GM13977 (cell line): ENCODE data around the gene SLAMF8.
A peak's percentile ranks its signal among the peaks of the same experiment; 100 is the strongest.

Source experiments
- DNase-seq: peaks from one replicate; pipeline ENCODE4 v3.0.0; 2012; ENCODE audit warnings: low spot score
- CTCF ChIP-seq: IDR thresholded peaks from 2 replicates; pipeline ENCODE4 v1.5.1; 2012; ENCODE audit warnings: mild to moderate bottlenecking, control low read depth; ENCODE audit not compliant: insufficient read depth; ENCODE audit errors: extremely low read depth, missing control alignments
- in situ Hi-C: fragments of 300-500 bp; cut with MboI; formaldehyde crosslinking; loops from one replicate; pipeline ENCODE4 v1.12.0; 2022; ENCODE audit warnings: low sequenced_read_pairs, low pct_unique_long_range_greater_than_20kb, mixed read lengths, inconsistent platforms; ENCODE audit not compliant: unreplicated experiment

Gene SLAMF8

GRCh38 chr1:159851407-159851806, 24.7 kb downstream of the SLAMF8 start:
- TF ChIP-seq CTCF: no peak
- DNase-seq: no peak
- in situ Hi-C loops: no loop called here

GRCh38 chr1:159853417-159854115, 26.9 kb downstream of the SLAMF8 start:
- no peak for DNase-seq
- no peak for TF ChIP-seq CTCF
- in situ Hi-C loops: no loop called here

GRCh38 chr1:159854116-159854692, 27.5 kb downstream of the SLAMF8 start:
- no peak for TF ChIP-seq CTCF
- no peak for DNase-seq

GRCh38 chr1:159854693-159855192, 28.1 kb downstream of the SLAMF8 start:
- DNase-seq: peak; percentile 82
- TF ChIP-seq CTCF: no peak
- in situ Hi-C loops: no loop called here

More at GRCh38 chr1:159854116-159854692, 27.5 kb downstream of the SLAMF8 start:
- in situ Hi-C loops: no loop called here

DNA sequence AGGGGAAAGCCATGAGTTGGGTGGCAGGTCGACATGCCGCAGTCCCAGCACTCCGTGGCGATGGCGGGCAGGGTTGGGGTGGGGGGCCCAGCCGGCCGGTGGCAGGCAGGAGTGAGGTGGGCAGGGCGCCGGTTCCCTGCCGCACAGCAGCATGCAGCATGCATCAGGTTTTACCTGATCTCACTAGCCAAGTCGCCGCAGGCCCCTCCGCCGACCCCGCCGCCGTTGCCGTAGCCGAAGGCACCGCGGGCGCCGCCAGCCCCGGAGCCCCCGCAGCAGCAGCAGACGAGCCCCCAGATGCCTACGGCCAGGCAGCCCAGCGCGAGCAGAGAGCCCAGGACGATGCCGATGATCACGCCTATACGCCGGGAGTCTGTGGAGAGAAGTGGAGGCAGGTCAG, 29.0 kb downstream of the SLAMF8 start:
- in situ Hi-C loops: no loop called here
- TF ChIP-seq CTCF: no peak
- no peak for DNase-seq

GRCh38 chr1:159856576-159856975, 29.9 kb downstream of the SLAMF8 start:
- no peak for TF ChIP-seq CTCF
- no peak for DNase-seq
- in situ Hi-C loops: no loop called here
